Measurements from ENCODE around the gene RABGAP1L. TPM values are rescaled to one million over a fixed set of nuclear protein-coding genes. Genes with fewer than 3 reads are reported as not detected.
A peak's percentile ranks its signal among the peaks of the same experiment; 100 is the strongest.
"Not testable (repeated sequence)": the region's sequence is repeated elsewhere in the genome, so short reads cannot be mapped to it uniquely, and the experiment has no call there.

RABGAP1L gene
- polyA plus RNA-seq, 3 donors, result 23.9 to 38.1 (median 27.8) TPM

- DNase-seq, result no peak
Observed at GRCh38 chr1:174358786-174359453, 199.6 kb downstream of the RABGAP1L start.

- no peak for DNase-seq
Observed at GRCh38 chr1:174359454-174359805, 200.1 kb downstream of the RABGAP1L start.

GRCh38 chr1:174364996-174365736 is 205.8 kb downstream of the RABGAP1L start:
- no peak for DNase-seq

GRCh38 chr1:174366946-174367345 is 207.6 kb downstream of the RABGAP1L start:
- no peak for DNase-seq

- no peak for DNase-seq
Observed at GRCh38 chr1:174367892-174368291, 208.6 kb downstream of the RABGAP1L start.

GRCh38 chr1:174376030-174376429 is 216.7 kb downstream of the RABGAP1L start:
- DNase-seq, result no peak

GRCh38 chr1:174391716-174392115 is 232.4 kb downstream of the RABGAP1L start:
- DNase-seq, result peak; percentile 57

GRCh38 chr1:174393885-174394284 is 234.6 kb downstream of the RABGAP1L start:
- DNase-seq, result no peak

GRCh38 chr1:174397261-174397660 is 237.9 kb downstream of the RABGAP1L start:
- DNase-seq, result no peak

GRCh38 chr1:174398246-174398645 is 238.9 kb downstream of the RABGAP1L start:
- DNase-seq, result no peak

GRCh38 chr1:174399211-174399610 is 239.9 kb downstream of the RABGAP1L start:
- DNase-seq, result no peak

- DNase-seq, result no peak
Observed at GRCh38 chr1:174401075-174401474, 241.8 kb downstream of the RABGAP1L start.

- DNase-seq, result no peak
Observed at GRCh38 chr1:174405219-174405618, 245.9 kb downstream of the RABGAP1L start.

- DNase-seq, result no peak
Observed at GRCh38 chr1:174406421-174406820, 247.1 kb downstream of the RABGAP1L start.

GRCh38 chr1:174407665-174408064 is 248.3 kb downstream of the RABGAP1L start:
- DNase-seq, result no peak

- no peak for DNase-seq
Observed at GRCh38 chr1:174408146-174408545, 248.8 kb downstream of the RABGAP1L start.

- not testable (repeated sequence) for DNase-seq
Observed at GRCh38 chr1:174409801-174410200, 250.5 kb downstream of the RABGAP1L start.

GRCh38 chr1:174413632-174414031 is 254.3 kb downstream of the RABGAP1L start:
- no peak for DNase-seq

GRCh38 chr1:174414203-174414602 is 254.9 kb downstream of the RABGAP1L start:
- no peak for DNase-seq

GRCh38 chr1:174415506-174415905 is 256.2 kb downstream of the RABGAP1L start:
- DNase-seq, result no peak

- no peak for DNase-seq
Observed at GRCh38 chr1:174417921-174418320, 258.6 kb downstream of the RABGAP1L start.

- DNase-seq, result no peak
Observed at GRCh38 chr1:174425121-174425520, 265.8 kb downstream of the RABGAP1L start.

- DNase-seq, result no peak
Observed at GRCh38 chr1:174426153-174426552, 266.8 kb downstream of the RABGAP1L start.

GRCh38 chr1:174428033-174428432 is 268.7 kb downstream of the RABGAP1L start:
- no peak for DNase-seq

Data from renal pelvis (tissue), 4 donors.